Fibroblast of peridontal ligament (primary cell): ENCODE measurements around the gene YTHDC1.
A peak's percentile ranks its signal among the peaks of the same experiment; 100 is the strongest.
"Not testable (repeated sequence)": the region's sequence is repeated elsewhere in the genome, so short reads cannot be mapped to it uniquely, and the experiment has no call there.

ENCODE experiments used
- DNase-seq: peaks from one replicate; pipeline ENCODE4 v3.0.0-alpha.2; 2010; ENCODE audit errors: extremely low read depth

Gene YTHDC1

DNA sequence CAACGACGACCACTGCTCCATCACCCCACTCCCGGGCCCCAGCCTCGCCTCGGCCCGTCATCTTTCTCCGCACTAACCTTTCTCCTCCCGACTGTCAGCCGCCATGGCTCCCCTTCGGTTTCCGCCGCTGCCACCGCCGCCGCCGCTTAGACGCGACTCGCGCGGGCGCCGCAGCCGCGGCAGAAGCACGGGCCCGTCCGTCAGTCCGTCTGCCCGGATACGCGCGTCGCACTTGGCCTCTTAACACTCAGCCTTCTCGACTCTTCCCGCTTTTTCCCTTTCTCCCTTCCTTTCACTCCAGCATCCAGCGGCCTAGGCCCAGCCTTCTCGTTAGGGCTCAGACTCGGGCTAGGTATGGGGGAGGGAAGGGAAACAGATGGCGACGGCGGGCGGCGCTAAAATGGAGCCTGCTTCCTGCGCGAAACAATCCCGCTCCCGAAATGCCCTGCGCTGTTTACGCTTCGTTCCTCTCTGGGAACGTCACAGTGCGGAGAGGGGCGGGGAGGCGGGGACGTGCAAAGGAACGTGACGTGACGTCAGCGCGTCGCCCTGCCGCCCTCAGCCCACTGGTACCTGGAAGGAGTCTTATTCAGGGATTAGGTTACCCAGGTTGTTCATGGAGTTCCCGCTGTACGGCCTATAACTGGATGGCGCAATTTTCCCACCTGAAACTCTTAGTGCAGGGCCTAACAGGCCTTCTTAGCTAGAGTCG lies at the start of gene YTHDC1:
TSS of gene YTHDC1 (minus strand) at position 442 of the 712 bp plus-strand sequence. CDS start at position 105, 337 bp downstream.
- DNase-seq = peak; percentile 95

DNA sequence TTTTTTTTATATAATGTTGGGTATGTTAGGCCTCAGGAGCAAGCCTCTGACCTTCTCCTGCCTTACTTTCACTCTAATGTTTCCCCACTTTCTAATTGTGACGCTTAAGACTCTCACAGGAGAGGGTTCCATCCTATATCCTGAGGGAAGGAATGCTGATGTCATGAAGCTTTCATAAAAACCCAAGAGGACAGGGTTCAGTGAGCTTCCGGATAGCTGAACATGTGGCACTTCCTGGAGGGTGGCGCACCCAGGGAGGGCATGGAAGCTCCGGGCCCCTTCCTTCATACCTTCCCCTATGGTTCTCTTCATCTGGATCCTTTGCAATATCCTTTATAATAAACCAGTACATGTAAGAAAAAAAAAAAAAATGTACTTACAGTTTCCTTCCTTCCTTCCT lies 49.4 kb upstream of the YTHDC1 start:
- DNase-seq = no peak

DNA sequence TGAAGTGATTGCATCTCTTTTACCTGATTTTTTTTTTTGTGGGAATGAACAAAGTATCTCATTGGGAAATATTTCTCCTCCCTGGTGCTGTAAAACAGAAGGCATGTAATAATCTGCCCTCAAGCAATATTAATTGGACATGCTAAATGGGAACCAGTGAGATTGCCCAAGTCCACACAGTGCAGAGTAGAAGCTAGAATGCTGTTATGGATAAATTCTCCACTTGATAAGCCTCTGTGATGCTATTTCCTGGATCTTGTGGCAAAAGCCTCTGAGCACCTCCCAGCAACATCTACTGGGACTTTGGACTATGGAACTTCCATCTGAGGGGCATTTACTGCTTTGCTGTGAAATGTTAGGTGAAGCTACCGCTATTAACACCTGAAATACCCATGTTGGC lies 46.9 kb upstream of the YTHDC1 start:
- no peak for DNase-seq

DNA sequence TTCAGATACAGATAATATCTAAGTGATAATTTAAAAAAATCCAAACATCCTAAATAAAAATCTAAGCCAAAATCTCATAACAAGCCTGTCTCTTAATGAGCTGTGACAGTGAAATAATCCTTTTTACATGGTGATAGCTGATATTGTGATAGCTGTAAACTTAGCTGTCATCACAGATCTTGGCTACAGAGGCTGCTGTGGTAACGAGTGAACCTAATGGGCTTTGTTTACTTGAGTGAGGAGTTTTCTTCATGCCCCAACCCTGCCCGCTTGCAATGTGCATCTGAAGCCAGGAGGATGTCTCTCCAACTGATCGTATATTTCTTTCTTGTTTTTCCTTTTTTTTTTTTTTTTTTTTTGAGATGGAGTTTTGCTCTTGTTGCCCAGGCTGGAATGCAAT lies 41.5 kb upstream of the YTHDC1 start:
- DNase-seq = no peak

DNA sequence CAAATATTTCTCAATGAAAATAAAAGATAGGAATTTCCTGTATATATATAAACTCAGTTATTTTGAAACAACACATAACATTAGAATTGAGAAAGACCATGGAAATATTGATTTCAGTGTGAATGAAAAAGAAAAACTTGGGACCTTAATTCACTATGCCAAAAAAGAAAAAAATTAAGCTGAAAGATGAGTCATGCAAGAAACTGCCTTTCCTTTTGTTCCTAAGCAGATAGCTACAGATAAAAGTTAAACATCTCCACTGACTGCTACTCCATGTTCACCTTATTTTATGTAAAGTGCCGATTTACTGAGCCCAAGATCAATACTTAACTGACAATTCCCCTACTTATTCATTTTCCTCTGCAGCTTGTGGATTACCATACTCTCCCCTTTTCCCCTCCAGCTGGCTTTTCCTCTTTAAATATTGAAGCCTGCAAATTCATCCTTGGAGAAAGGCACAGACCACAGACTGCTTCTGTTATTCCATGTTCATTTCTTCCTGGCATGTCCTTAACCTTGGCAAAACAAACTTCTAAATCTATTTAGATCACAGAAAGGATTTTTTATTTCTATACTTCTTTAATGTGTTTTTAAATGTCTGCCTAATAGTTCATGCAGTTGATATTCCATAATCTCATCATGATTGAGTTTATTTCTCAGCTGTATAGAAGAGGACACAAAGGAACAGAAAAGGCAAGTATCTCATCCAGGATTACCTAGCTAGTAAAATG lies 40.5 kb upstream of the YTHDC1 start:
- no peak for DNase-seq

DNA sequence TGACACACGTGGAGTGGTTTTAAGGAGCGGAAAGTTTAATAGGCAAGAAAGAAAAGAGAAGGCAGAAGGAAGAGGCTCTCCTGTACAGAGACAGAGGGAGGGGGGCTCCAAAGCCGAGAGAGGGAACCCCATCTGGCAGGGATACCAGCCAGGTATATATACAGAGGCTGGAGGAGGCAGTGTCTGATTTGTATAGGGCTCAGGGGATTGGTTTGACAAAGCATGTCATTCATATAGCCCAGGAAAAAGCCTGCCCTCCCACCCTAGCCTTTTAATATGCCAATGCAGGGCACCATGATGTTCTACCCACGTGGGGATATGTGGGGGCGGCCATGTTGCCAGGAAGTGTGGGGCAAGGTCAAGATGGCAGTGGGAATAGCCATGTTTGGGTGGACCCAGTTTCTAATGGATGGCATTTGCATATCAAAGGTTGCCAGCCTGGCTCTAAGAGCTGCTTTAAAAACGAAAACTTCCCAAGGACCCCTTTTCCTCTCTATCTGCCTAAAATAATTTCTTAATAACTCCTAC lies 39.6 kb upstream of the YTHDC1 start:
- not testable (repeated sequence) for DNase-seq

DNA sequence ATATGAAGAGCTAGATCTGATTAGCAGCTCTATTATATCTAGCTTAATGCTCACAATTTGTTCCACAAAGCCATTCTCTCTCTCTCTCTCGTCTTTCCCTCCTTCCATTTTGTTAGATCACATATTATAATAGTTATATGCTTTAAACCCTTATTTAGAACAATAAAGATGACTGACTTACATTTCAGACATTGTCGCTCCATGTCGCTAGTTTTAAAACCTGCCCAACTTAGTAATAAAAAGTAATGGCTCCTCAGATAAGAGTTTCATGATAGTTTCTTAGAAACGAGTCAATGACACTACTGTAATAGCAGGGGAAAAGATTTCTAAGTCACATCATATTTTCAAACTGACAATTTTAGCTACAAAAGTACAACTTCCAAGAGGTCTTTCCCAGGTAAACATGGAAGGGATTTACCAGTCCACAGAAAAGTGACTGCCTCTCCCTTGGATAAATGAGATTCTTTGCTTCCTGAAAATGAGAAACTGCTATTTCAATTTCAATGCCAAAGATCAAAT lies 38.5 kb upstream of the YTHDC1 start:
- no peak for DNase-seq

DNA sequence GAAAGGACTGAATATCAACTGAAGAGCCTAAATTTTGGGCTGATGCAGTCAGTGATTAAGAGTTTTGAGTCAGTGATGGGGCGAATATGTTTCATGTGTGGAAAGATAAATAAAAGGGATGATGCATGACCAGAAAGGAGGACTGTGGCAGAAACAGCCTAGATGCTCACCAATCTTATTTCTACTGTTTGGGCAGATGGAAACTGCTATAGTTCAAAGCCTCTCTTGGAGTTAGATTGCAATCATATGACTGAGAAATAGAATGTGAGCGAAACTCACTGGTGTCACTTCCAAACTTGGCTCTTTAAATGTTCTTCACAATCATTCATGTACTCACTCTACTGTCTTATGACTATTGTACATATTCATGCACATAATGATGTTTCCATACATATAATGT lies 35.4 kb upstream of the YTHDC1 start:
- DNase-seq = no peak

DNA sequence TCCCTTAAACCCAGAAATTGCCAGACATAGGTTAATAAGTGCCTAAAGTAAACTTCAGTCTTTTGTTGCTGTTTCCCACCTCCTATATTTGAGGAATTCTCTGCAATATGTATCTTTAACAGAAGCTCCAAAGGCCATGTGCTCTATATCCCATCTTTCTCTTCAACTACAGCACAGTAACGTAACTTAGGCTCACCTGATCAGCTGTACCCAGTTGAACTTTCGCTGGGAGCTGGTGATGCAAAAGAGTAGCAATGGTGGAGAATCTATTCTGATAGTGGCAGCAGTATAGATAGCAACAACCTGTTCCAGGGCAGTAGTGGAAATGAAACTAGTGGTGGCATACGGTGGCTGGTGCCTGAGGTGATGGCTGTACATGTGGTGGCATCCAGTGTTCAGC lies 33.2 kb upstream of the YTHDC1 start:
- DNase-seq = no peak

DNA sequence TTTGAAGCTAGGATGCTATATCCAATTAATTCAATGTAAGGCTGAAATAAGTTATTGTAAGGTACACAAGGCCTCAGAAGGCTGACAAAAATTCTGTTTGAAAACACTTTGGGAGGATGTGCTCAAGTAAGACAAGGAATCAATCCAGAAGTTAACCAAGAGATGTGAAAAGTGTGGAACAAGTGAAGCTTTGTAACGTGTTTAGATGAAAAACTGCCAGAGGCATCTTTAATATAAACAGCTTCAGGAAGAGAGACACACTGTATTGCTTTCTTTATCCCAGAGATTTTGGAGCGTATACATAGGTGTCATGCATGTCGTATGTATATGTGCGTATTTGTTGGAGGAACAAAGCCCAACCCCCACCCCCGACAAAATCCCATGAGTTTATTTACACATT lies 28.3 kb upstream of the YTHDC1 start:
- DNase-seq = no peak

DNA sequence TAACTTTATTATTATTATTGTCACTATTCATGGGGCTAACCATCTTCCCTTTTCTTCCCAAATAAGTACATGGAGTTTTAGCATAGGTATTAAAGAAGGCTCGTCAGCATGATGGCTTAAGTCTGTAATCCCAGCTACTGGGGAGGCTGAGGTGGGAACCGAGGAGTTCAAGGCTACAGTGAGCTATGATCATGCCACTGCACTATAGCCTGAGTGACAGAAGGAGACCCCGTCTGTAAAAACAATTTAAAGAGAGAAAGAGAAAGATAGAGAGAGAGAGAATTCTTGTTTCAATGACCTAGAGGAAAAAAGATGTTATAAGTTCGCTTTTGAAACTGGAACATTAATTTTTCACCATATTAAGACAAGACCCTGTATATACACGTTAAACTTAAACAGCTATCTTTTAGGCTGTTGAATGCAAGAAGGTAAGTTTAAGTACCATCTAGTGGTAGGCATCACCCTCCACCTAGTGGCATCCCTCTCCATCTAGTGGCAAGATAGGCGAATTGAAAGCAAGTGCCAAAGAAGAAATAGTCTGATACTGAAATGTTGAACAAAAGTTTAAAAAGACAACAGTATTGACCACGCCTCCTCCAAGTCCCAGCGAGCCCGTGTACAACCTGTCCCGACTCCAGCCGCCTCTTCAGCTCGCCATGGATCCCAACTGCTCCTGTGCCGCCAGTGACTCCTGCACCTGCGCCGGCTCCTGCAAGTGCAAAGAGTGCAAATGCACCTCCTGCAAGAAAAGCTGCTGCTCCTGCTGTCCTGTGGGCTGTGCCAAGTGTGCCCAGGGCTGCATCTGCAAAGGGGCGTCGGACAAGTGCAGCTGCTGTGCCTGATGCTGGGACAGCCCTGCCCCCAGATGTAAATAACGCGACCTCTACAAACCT lies 26.0 kb upstream of the YTHDC1 start:
- DNase-seq = peak; percentile 74

DNA sequence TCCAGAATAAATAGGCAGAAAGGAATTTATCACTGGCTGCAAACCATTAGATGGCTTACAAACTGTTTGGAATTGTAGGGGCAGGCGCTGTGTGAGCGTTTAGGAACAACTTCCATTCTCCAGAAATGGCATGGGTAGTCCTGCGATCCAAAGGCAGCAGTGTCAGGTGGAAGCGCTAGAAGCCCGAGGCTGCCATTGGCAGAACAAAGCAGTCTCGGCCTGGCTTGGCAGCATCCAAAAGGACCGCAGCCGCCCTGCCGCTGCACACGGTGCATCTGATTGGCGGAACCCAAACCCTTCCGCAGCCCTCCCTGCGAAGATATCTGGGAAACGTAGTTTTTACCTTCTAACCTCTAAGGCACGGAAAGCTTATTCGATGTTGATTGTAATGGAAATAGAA lies 23.6 kb upstream of the YTHDC1 start:
- DNase-seq = peak; percentile 72

DNA sequence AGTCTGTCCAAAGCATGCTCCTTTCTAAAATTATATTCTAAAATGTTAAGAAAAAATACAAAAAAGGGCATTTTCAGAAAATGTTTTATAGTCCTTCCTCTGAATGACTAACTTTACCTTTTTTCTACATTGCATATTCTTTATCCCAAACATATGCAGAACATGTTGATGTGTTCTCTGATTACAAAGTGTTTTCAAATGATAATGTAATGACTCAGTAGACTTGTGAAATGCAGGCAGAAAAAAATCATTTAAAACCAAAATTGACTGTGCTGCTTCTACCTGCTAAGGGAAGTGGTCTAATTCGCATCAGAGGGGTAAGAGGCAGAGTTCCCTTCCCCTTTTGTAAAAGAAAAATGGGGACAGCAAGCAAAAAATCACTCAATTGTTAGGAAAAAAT lies 22.7 kb upstream of the YTHDC1 start:
- no peak for DNase-seq

DNA sequence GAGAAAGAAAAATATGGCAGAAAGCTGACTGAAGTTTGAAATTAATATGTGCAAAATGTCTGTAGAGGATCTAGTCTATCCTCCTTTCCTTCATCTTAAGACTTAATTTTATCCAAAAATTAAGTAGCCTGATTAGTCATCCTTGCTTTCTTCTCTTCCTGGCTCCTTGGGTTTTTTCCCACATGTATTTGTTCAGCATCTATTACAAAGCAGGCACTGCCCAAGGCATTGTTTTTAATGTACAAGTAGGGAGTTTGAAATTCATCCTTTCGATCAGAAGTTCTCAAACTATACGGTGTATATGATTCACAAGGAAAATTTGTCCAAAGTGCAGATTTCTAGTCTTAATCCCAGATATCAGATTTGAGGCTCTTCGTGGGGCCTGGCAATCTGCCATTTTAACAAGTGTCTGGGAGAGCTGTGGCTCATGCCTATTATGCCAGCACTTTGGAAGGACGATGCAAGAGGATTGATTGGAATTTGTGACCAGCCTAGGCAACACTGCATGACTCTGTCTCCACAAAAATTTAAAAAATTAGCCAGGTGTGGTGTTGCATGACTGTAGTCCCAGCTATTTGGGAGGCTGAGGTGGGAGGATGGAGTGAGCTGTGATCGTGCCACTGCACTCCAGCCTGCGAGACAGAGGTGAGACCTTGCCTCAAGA lies 19.4 kb upstream of the YTHDC1 start:
- DNase-seq = no peak

DNA sequence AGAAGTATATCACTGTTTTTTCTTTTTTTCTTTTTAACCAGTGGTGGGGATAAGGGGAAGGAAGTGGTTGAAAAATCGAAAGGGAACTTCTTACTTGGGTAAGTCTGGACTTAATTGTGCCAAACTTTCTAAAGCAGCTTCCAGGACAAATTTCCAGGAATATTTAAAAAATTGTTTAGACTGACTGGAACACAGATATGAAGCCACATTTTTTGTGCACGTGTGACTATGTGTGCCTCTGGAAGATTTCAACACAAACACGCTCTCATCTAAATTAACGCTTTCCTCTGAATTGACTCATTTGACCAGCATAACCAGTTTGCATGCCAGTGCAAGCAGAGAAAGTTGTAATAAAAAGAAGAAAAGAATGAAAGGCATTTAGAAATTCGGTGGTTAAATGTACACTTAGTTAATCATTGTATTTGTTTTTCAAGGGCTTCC lies 18.8 kb upstream of the YTHDC1 start:
- DNase-seq = peak; percentile 69

DNA sequence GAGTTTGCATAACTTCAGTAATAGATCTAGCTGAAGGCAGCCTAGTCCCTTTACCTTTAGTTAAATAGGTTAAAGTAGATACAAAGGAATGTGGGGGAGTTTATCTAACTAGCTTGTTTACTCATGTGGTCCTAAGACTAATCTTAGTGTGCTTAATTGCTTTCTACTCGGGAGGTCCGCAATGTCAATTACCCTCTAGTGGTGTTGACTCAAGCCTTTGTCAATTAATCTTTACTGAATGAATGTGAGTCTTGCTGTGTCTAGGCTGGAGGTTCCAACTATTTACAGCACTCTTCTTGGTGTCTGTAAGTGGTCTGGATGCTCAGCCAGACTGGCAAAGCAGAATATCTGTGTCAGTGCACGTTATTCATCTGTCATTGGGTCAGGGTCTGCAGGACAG lies 17.9 kb upstream of the YTHDC1 start:
- DNase-seq = no peak

DNA sequence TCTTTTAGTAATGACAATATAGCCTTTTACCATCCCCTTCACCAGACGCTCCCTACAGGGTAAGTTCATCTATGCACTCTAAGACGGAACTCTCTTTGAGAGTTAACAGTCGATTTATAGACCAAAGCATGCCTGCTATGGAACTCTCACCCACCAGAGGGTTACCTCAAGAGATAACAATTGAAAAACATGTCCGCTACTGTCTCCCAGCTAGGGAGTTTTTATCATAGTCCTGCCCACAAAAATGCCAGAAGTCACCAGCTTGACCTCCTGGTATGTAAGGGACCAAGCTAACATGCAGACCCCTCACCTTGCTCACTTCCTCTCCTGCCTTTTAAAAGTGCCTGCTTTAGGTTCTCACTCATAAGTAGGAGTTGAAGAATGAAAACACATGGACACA lies 16.7 kb upstream of the YTHDC1 start:
- no peak for DNase-seq

DNA sequence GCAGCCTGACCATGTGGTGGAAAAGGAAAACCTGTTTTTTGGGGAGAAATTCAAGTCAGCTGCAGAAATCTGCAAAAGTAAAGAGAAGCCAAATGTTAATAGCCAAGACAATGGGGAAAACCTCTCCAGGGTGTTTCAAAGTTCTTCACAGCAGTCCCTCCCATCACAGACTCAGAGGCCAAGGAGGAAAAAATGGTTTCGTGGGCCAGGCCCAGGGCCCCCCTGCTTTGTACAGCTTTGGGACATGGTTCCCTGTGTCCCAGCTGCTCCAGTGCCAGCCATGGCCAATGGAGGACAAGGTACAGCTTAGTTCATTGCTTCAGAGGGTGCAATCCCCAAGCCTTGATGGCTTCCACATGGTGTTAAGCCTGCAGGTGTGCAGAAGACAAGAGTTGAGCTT lies 15.2 kb upstream of the YTHDC1 start:
- no peak for DNase-seq

DNA sequence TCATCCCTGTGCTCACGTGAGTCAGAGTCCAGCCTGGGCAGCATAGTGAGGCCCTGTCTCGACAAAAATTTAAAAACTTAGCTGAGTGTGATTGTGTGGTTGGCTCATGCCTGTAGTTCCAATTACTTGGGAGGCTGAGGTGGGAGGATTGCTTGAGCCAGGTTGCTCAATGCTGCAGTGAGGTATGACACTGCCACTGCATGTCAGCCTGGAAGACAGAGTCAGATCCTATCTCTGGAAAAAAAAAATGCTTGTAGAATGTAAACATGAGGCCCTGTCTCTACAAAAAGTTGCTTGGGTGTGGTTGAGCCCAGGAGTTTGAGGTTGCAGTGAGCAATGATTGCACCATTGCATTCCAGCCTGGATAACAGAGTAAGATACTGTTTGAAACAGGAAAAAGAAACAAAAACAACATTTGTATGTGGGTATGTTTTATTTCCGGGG lies 11.3 kb upstream of the YTHDC1 start:
- peak; percentile 38 for DNase-seq

DNA sequence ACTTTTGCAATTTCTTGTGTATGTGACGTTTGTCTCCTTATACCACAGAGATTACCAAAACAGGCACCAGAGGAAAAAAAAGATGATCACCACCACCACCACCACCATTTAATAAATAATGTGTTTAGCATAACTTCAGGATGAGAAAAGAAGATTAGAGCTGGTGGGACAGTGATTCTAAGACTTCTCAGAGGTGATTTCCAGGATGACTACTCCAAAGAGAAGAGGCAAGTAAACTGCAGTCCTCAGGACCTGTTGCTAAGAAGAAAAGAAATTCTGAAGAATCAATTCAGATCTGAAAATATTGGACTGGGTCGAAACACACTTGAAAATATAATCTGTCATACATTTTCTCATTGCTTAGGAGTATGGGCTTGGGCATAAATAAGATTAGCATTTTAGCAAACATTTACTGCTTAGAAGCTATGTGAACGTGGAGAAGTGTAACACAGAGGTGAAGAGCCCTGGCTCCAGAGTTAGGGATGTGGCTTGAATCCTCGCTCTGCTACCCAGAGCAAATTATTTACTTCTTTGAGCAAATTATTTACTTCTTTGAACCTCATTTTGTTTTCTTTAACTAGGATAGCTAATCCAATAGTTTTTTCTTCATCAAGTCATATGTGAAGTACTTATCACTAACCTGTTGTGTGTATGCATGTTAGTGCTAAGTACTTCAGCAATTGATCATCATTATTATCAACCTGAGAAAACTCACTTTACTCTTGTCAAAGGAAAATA lies 10.5 kb upstream of the YTHDC1 start:
- no peak for DNase-seq

DNA sequence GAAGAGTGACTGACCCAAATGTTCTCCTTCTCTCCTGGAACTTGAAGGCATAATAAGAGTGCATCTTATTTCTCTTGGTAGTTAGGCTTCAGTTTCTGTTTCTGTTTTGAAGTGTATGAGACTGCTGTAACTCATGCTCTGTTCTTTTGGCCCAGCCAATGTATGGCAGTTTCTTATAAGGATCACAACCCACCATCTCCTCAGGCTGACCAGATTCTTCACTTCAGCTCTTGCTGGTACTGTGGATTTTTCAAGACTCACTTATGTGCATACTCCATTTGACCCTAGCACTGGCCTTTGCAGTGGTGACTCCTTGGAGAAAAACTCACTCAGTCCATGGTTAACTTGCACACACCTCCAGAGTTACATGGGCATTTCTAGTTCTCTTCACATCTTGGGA lies 9.6 kb upstream of the YTHDC1 start:
- DNase-seq = no peak
